LNCaP clone FGC (cell line): ENCODE measurements around the gene ARID3A.

Source experiments
- DNase-seq: peaks from one replicate; pipeline ENCODE4 v3.0.0-alpha.2; 2011; ENCODE audit warnings: low read depth
- H3K4me3 ChIP-seq: 2 replicates; pipeline ENCODE4 v1.5.1; 2011; ENCODE audit warnings: mild to moderate bottlenecking, low read depth, low read length, control low read depth
- TF ChIP-seq, protein P1 (sequence below): IDR thresholded peaks from 2 replicates; pipeline ENCODE4 v1.5.1; 2012; ENCODE audit warnings: mild to moderate bottlenecking; ENCODE audit not compliant: control insufficient read depth, insufficient read depth; ENCODE audit errors: extremely low read depth

The ARID3A gene

DNA sequence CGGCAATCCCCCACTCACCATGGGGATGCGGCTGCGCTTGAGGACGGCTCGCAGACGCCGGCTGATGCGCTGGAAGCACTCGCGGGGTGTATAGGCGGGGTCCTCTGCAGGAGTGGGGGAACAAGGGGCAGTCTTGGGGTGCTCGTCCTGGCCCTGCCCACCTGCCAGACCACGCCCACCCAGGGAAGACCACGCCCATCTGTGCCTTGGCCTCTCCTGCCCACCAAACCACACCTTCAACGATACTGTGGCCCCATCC, 25.9 kb upstream of the ARID3A start:
- no peak overlapping the region for H3K4me3 ChIP-seq
- TF ChIP-seq, protein P1, sequence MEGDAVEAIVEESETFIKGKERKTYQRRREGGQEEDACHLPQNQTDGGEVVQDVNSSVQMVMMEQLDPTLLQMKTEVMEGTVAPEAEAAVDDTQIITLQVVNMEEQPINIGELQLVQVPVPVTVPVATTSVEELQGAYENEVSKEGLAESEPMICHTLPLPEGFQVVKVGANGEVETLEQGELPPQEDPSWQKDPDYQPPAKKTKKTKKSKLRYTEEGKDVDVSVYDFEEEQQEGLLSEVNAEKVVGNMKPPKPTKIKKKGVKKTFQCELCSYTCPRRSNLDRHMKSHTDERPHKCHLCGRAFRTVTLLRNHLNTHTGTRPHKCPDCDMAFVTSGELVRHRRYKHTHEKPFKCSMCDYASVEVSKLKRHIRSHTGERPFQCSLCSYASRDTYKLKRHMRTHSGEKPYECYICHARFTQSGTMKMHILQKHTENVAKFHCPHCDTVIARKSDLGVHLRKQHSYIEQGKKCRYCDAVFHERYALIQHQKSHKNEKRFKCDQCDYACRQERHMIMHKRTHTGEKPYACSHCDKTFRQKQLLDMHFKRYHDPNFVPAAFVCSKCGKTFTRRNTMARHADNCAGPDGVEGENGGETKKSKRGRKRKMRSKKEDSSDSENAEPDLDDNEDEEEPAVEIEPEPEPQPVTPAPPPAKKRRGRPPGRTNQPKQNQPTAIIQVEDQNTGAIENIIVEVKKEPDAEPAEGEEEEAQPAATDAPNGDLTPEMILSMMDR: no peak
- DNase-seq: no peak

DNA sequence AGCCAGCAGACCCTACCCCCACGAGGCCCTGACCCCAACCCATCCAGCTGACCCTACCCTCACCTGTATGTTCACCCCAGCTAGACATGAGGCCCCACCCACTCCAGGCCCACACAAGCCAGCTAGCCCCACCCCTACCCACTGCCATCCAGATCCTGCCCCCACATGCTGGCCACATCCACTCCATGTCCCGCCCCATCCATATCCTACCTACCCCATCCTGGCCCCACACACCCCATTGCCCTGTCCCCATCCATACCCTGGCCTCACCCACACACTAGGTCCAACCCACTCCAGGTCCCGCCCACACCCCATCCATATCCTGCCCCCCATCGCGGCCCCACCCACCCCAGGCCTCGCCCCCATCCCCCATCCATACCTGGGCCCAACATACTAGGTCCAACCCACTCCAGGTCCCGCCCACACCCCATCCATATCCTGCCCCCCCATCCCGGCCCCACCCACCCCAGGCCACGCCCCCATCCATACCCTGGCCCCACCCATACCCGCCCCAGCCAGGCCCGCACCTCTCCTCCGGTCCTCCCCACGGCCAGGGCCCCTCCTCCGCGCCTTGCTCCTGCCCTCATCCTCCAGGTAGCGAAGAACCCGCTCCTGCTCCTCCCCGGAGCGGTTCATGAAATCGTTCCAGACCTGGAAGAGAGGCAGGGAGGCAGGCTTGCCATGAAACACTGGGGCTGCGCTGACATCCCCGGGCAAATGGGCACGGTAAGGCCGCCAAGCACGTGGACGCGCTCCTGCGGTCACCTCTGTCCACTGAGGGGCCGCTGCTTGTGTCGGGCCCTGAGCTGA, 25.3 kb upstream of the ARID3A start:
- TF ChIP-seq, protein P1: no peak
- no peak overlapping the region for H3K4me3 ChIP-seq
- no peak for DNase-seq

DNA sequence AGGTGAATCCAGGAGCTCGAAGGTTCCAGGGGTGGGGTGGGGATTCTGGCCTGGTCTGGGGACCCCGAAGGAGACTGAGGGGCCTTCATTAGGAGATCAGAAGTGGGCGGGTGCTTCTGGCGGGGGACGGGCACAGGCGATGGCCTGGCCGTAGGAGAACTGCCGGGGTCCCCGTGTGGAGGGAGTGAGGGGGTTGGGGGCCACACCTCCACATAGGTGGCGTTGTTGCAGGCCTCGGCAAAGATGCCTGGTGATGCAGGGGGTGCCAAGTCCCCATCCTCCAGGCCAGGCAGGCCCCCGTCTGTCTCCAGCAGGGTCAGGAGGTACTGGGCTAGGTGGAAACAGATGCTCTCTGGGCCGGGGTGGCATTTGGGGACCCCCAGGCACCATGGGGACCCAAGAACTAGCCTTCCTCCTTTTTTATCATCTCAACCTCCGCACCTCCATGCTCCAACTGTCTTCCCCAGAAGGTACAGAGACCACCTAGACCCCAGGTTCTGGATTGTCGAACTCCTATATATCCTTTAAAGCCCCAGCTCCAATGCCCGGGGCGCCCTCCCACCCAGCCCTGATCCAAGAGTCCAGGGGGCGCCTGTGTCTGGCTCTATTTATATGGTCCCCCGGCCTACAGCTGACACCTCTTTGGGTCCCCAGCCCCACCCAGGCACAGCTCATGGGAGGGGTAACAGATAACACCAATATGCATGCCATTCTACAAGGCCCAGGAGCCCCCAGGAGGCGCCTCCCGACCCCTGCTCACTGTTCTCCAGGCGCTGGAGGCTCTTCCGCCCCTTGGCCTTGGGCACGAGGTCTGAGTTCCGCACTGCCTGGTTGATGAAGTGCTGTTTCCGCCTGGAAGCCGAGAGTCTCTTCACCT, 24.4 kb upstream of the ARID3A start:
- DNase-seq: no peak
- TF ChIP-seq, protein P1: no peak
- no peak overlapping the region for H3K4me3 ChIP-seq

DNA sequence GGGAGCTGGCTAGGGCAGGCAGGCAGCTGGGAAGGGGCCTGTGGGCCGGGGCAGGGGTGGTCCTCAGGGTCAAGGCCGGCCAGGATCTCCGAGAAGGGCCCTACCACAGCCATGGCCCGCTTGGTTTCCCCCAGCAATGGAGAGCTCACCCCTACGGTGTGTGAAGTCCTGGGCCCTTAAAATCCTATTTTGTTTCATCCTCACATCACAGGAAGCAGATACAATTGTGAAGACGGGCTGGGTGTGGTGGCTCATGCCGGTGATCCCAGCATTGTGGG, 23.8 kb upstream of the ARID3A start:
- H3K4me3 ChIP-seq: no peak overlapping the region
- TF ChIP-seq, protein P1: no peak
- no peak for DNase-seq

DNA sequence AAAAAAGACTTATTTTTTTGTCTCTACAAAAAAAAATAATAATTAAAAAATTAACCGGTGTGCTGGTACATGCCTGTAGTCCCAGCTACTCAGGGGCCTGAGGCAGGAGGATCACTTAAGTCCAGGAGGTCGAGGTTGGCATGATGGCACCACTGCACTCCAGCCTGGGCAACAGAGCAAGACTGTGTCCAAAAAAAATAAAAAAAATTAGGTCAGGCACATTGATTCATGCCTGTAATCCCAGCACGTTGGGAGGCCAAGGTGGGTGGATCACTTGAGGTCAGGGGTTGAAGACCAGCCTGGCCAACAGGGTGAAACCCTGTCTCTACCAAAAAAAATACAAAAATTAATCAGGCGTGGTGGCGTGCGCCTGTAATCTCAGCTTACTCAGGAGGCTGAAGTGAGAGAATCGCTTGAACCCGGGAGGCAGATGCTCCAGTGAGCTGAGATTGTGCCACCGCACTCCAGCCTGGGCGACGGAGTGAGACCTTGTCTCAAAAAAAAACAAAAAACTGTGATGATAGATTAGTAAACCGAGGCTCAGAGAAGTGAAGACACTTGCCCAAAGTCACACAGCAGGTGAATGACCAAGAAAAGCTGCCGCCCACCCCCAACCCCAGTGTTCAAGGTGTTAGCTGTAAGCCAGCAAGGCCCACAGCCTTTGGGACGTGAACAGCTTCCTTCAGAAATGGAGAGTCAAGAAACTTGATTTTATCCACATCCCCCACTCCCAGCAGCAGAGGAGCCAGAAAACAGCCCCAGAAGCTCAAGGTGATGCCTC, 23.2 kb upstream of the ARID3A start:
- TF ChIP-seq, protein P1: no peak
- no peak for DNase-seq
- H3K4me3 ChIP-seq: no peak overlapping the region

DNA sequence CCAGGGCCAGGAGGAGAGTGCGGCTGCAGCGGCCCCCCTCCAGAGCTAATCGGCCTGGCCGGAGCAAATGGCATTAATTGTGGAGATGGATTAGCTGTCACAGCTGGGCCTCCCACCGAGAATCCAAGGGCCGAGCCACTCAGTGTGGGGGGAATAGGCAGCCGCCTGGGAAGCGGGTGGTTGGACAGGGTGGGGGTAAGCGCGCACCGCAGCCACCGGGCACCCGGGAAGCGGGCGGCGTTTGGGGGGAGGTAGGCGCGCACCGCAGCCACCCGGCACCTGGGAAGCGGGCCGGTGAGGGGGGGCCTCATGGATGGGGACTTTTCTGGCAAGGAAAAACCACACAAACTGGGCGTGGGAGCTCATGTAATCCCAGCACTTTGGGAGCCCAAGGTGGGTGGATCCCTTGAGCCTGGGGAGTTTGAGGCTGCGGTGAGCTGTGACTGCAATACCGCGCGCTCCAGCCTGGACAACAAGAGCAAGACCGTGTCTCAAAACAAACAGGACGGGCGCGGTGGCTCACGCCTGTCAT, 22.5 kb upstream of the ARID3A start:
- DNase-seq: no peak
- TF ChIP-seq, protein P1: no peak
- H3K4me3 ChIP-seq: no peak overlapping the region
